OCI-LY7 (cell line): ENCODE data around the gene CHCHD4. TPM values are rescaled to one million over a fixed set of nuclear protein-coding genes. Genes with fewer than 3 reads are reported as not detected.

ENCODE experiments used
- BruUV-seq: library from RNA; stranded (reverse); fragments of 400-500 nt; replicated peaks from 2 replicates; lab custom pipeline; 2021; lab: Mats Ljungman, UMichigan
- CTCF ChIA-PET: fragments of 300-600 bp; sonication (Branson Sonifier 250); formaldehyde crosslinking; loops from one replicate; lab custom pipeline; 2022; ENCODE audit warnings: antibody characterized with exemption; ENCODE audit not compliant: unreplicated experiment; lab: Charles Lee
- POLR2A ChIA-PET: fragments of 300-600 bp; sonication (Branson Sonifier 250); formaldehyde crosslinking; loops from one replicate; lab custom pipeline; 2022; ENCODE audit warnings: antibody characterized with exemption; lab: Charles Lee
- DNase-seq: peaks from one replicate; pipeline ENCODE4 v3.0.0-alpha.2; 2015; ENCODE audit warnings: low spot score
- H2AFZ ChIP-seq: fragments of 200-600 bp; sonication (generic), shearing (Covaris generic); 2 replicates; pipeline ENCODE4 v1.6.1; 2014; ENCODE audit warnings: mild to moderate bottlenecking, antibody characterized with exemption, low read length, moderate library complexity
- H3K27ac ChIP-seq: fragments of 200-600 bp; sonication (generic); 2 replicates; pipeline ENCODE4 v1.5.1; 2014; ENCODE audit warnings: mixed run types, low read depth, mild to moderate bottlenecking, moderate library complexity, low read length, inconsistent platforms; ENCODE audit not compliant: poor library complexity, severe bottlenecking
- H3K36me3 ChIP-seq: fragments of 200-600 bp; sonication (generic); 2 replicates; pipeline ENCODE4 v1.6.1; 2014; ENCODE audit warnings: mild to moderate bottlenecking, antibody characterized with exemption, low read length, moderate library complexity, mixed read lengths; ENCODE audit not compliant: insufficient read depth
- H3K4me1 ChIP-seq: fragments of 200-600 bp; sonication (generic); 2 replicates; pipeline ENCODE4 v1.5.1; 2014; ENCODE audit warnings: mild to moderate bottlenecking, low read length; ENCODE audit not compliant: insufficient read depth, poor library complexity, severe bottlenecking
- H3K4me2 ChIP-seq: fragments of 200-600 bp; sonication (generic); 2 replicates; pipeline ENCODE4 v1.6.1; 2014; ENCODE audit warnings: mild to moderate bottlenecking, low read length
- H3K4me3 ChIP-seq: fragments of 200-600 bp; sonication (generic); 2 replicates; pipeline ENCODE4 v1.5.1; 2014; ENCODE audit warnings: mild to moderate bottlenecking, low read depth, low read length; ENCODE audit not compliant: poor library complexity, severe bottlenecking
- H3K79me2 ChIP-seq: fragments of 200-600 bp; sonication (generic); 2 replicates; pipeline ENCODE4 v1.6.1; 2016; ENCODE audit warnings: low read depth, mild to moderate bottlenecking, low read length, moderate library complexity, mixed read lengths; ENCODE audit not compliant: insufficient read depth
- H3K9me2 ChIP-seq: fragments of 200-600 bp; sonication (generic); 2 replicates; pipeline ENCODE4 v1.6.1; 2016; ENCODE audit warnings: mild to moderate bottlenecking, low read length, mixed read lengths; ENCODE audit not compliant: insufficient read depth
- H3K9me3 ChIP-seq: fragments of 200-600 bp; sonication (generic); 2 replicates; pipeline ENCODE4 v1.6.1; 2014; ENCODE audit warnings: mild to moderate bottlenecking, mixed run types, low read length, mixed read lengths
- H4K20me1 ChIP-seq: fragments of 200-600 bp; sonication (generic); 2 replicates; pipeline ENCODE4 v1.6.1; 2014; ENCODE audit warnings: mild to moderate bottlenecking, antibody characterized with exemption, low read length, moderate library complexity, mixed read lengths; ENCODE audit not compliant: insufficient read depth
- CTCF ChIP-seq: fragments of 200-600 bp; sonication (generic); conservative IDR thresholded peaks from 2 replicates; pipeline ENCODE4 v1.5.1; 2014; ENCODE audit warnings: mild to moderate bottlenecking, antibody characterized with exemption, low read length, moderate library complexity, mixed read lengths
- EZH2phosphoT487 ChIP-seq: fragments of 200-600 bp; sonication (generic); IDR thresholded peaks from 2 replicates; pipeline ENCODE4 v1.6.1; 2018; ENCODE audit warnings: low read depth, borderline replicate concordance, mild to moderate bottlenecking, mixed run types, antibody characterized with exemption, low read length, moderate library complexity, mixed read lengths
- intact Hi-C: fragments of 100-400 bp; cut with micrococcal nuclease; formaldehyde crosslinking; loops from one replicate; pipeline ENCODE4 v1.10.0; 2022; ENCODE audit not compliant: unreplicated experiment
- total RNA-seq, 2 experiments: library from RNA; depleted of rRNA in 1 of 2; stranded (reverse); fragments of >200 nt in 1 of 2; shearing (Covaris generic) in 1 of 2; gene quantifications; 2 replicates each; pipeline ENCODE4 v1.2.3, GENCODE V29; 2014 to 2022

The CHCHD4 gene
- total RNA-seq, 2 experiments from 2014 or later = 19.8 to 27.1 TPM

- Histone ChIP-seq H3K9me2 (no peaks in the 10 kb centered on the region), H4K20me1 (no peaks in the 10 kb centered on the region), H3K9me3 (no peaks in the 10 kb centered on the region), H3K36me3 (peaks cover 96% of the 10 kb centered on the region), H3K4me2 (no peak overlapping the region), H2AFZ (no peak overlapping the region), H3K4me1 (peaks cover 10% of the 10 kb centered on the region), H3K79me2 (peaks cover 17% of the 10 kb centered on the region), H3K4me3 (no peak overlapping the region), H3K27ac (no peak overlapping the region)
- no TSS peak for BruUV-seq
- no peak for TF ChIP-seq CTCF
- TF ChIP-seq EZH2phosphoT487 = no peak
- DNase-seq = no peak
- ChIA-PET CTCF (no interaction called here), POLR2A (interaction anchor here (1.2 kb wide), 1 partner anchor 8 kb away, joined by 4 read pairs; no protein-coding TSS in a partner anchor)
- intact Hi-C loops = no loop called here
Observed at GRCh38 chr3:14117468-14118399, 6.9 kb downstream of the CHCHD4 start.

GRCh38 chr3:14113965-14114635 is 10.6 kb downstream of the CHCHD4 start:
- no peak for DNase-seq
- Histone ChIP-seq H3K9me2 (no peaks in the 10 kb centered on the region), H3K36me3 (peaks cover 88% of the 10 kb centered on the region), H3K9me3 (no peaks in the 10 kb centered on the region), H3K4me3 (no peak overlapping the region), H4K20me1 (no peaks in the 10 kb centered on the region), H3K4me2 (no peak overlapping the region), H3K79me2 (peaks cover under 1% of the 10 kb centered on the region; the same call in 1 of the 2 replicates), H3K27ac (no peak overlapping the region), H3K4me1 (no peaks in the 10 kb centered on the region), H2AFZ (no peak overlapping the region)
- intact Hi-C loops = no loop called here
- CTCF ChIA-PET = no interaction called here
- BruUV-seq = no TSS peak
- no peak for TF ChIP-seq EZH2phosphoT487
- TF ChIP-seq CTCF = peak; percentile 57
- POLR2A ChIA-PET = no interaction called here
